Large intestine (tissue), 12 donors: ENCODE results near the gene RBBP7. TPM values are rescaled to one million over a fixed set of nuclear protein-coding genes. Genes with fewer than 3 reads are reported as not detected.

Experiments
- DNase-seq, 2 donors: peaks; one replicate each; pipeline versions ENCODE4 v3.0.0 to v3.0.0-alpha.2; 2013
- H3K27ac ChIP-seq: one replicate; pipeline ENCODE4 v1.5.1; 2013; ENCODE audit warnings: low read length
- H3K27me3 ChIP-seq: 2 replicates; pipeline ENCODE4 v1.6.1; 2013; ENCODE audit warnings: low read length; ENCODE audit not compliant: control insufficient read depth, insufficient read depth
- H3K36me3 ChIP-seq: 2 replicates; pipeline ENCODE4 v1.6.1; 2013; ENCODE audit warnings: low read length; ENCODE audit not compliant: control insufficient read depth, insufficient read depth
- H3K4me1 ChIP-seq: one replicate; pipeline ENCODE4 v1.6.1; 2013; ENCODE audit warnings: low read length; ENCODE audit not compliant: control insufficient read depth, insufficient read depth
- H3K4me3 ChIP-seq: one replicate; pipeline ENCODE4 v1.5.1; 2013; ENCODE audit warnings: low read length
- H3K9me3 ChIP-seq: one replicate; pipeline ENCODE4 v1.6.1; 2013; ENCODE audit warnings: mild to moderate bottlenecking, low read depth, low read length, moderate library complexity; ENCODE audit not compliant: control insufficient read depth
- WGBS: methylation state at CpG from one replicate; pipeline ENCODE4 v1.1.5; 2013; ENCODE audit warnings: low lambda C conversion rate; ENCODE audit not compliant: insufficient coverage; 5-methylcytosine and 5-hydroxymethylcytosine counted together
- long read RNA-seq, 11 donors: transcript quantifications; one replicate each; lab custom pipeline, GENCODE V29; 2026
- polyA plus RNA-seq: library from polyadenylated mRNA; unstranded; fragments of 120-200 nt; gene quantifications from one replicate; pipeline ENCODE4 v1.2.1, GENCODE V29; 2013

The RBBP7 gene
- polyA plus RNA-seq = 132 TPM
- long read RNA-seq, donor 1, transcript RBBP7-203 (12 exons, 2,333 nt) = major isoform, 17 of 40 reads
- long read RNA-seq, donor 1, partial matches to known transcripts = 18 of 40 reads
- long read RNA-seq, donor 1, other reads (novel, unspliced or antisense) = 0 of 40 reads
- long read RNA-seq, donor 2, transcript RBBP7-203 (12 exons, 2,333 nt) = major isoform, 23 of 87 reads
- long read RNA-seq, donor 2, partial matches to known transcripts = 59 of 87 reads
- long read RNA-seq, donor 2, other reads (novel, unspliced or antisense) = 0 of 87 reads
- long read RNA-seq, donor 3, transcript RBBP7-203 (12 exons, 2,333 nt) = major isoform, 46 of 79 reads
- long read RNA-seq, donor 3, transcript RBBP7-202 (12 exons, 2,036 nt) = minor isoform, 7 of 79 reads
- long read RNA-seq, donor 3, partial matches to known transcripts = 24 of 79 reads
- long read RNA-seq, donor 3, other reads (novel, unspliced or antisense) = 0 of 79 reads
- long read RNA-seq, donor 4, partial matches to known transcripts = 0 of 2 reads
- long read RNA-seq, donor 4, other reads (novel, unspliced or antisense) = 0 of 2 reads
- long read RNA-seq, donor 5, transcript RBBP7-203 (12 exons, 2,333 nt) = major isoform, 22 of 48 reads
- long read RNA-seq, donor 5, partial matches to known transcripts = 20 of 48 reads
- long read RNA-seq, donor 5, other reads (novel, unspliced or antisense) = 0 of 48 reads
- long read RNA-seq, donor 6, transcript RBBP7-202 (12 exons, 2,036 nt) = minor isoform, 5 of 49 reads
- long read RNA-seq, donor 6, transcript RBBP7-203 (12 exons, 2,333 nt) = major isoform, 36 of 49 reads
- long read RNA-seq, donor 6, partial matches to known transcripts = 5 of 49 reads
- long read RNA-seq, donor 6, other reads (novel, unspliced or antisense) = 0 of 49 reads
- long read RNA-seq, donor 7, transcript RBBP7-203 (12 exons, 2,333 nt) = major isoform, 7 of 14 reads
- long read RNA-seq, donor 7, partial matches to known transcripts = 5 of 14 reads
- long read RNA-seq, donor 7, other reads (novel, unspliced or antisense) = 0 of 14 reads
- long read RNA-seq, donor 8, transcript RBBP7-201 (4 exons, 858 nt) = minor isoform, 6 of 66 reads
- long read RNA-seq, donor 8, transcript RBBP7-203 (12 exons, 2,333 nt) = major isoform, 29 of 66 reads
- long read RNA-seq, donor 8, partial matches to known transcripts = 29 of 66 reads
- long read RNA-seq, donor 8, other reads (novel, unspliced or antisense) = 0 of 66 reads
- long read RNA-seq, donor 9, transcript RBBP7-203 (12 exons, 2,333 nt) = major isoform, 25 of 58 reads
- long read RNA-seq, donor 9, partial matches to known transcripts = 29 of 58 reads
- long read RNA-seq, donor 9, other reads (novel, unspliced or antisense) = 0 of 58 reads
- long read RNA-seq, donor 10, transcript RBBP7-203 (12 exons, 2,333 nt) = major isoform, 32 of 49 reads
- long read RNA-seq, donor 10, transcript RBBP7-202 (12 exons, 2,036 nt) = minor isoform, 7 of 49 reads
- long read RNA-seq, donor 10, partial matches to known transcripts = 7 of 49 reads
- long read RNA-seq, donor 10, other reads (novel, unspliced or antisense) = 0 of 49 reads
- long read RNA-seq, donor 11, transcript RBBP7-203 (12 exons, 2,333 nt) = major isoform, 21 of 37 reads
- long read RNA-seq, donor 11, transcript RBBP7-202 (12 exons, 2,036 nt) = minor isoform, 6 of 37 reads
- long read RNA-seq, donor 11, partial matches to known transcripts = 6 of 37 reads
- long read RNA-seq, donor 11, other reads (novel, unspliced or antisense) = 0 of 37 reads

DNA sequence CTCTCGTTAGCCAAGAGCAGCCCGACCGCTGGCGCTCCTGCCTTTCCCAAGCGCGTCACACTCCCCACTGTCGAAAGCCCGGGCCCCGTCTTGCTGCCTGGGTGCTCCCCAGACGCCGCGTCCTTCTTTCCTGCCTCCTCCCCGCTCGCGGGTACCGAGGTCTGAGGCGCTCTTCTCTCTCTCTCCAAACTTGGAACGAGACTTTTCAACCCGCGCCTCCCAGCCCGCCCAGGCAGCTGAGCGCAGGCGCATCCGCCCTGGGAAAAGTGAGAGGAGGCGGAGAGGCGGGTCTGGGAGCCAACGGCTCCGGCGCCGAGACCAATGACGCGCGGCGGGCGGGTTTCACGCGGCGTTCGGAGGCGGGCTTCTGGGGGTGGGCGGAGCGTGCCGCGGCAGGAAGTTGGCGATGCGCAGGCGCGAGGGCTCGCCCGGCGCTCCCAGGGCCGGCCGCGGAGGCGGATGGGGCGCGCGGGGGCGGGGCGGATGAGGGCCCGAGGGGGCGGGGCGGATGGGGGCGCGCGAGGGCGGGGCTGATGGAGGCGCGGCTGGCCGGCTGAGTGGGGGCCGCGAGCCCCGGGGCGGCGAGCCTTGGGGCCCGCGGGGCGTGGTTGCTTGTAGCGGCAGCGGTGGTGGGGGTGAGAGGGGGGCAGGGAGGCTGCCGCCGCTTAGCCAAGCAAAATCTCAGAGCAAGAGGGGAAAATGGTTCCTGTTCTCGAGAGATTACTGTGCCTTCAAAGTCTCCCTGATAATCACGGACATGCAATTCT is at the start of gene RBBP7:
Gene RBBP7 (minus strand): TSS at position 268 of the 767 bp plus-strand sequence. CDS start 309 bp downstream, outside the sequence.
- Histone ChIP-seq H3K4me3 (peak within 1 kb of the TSS; percentile 85), H3K4me1 (peaks cover 10% of the 10 kb centered on the region), H3K9me3 (no peaks in the 10 kb centered on the region), H3K27ac (peak within 1 kb of the TSS; percentile 99), H3K36me3 (peaks cover 6% of the 10 kb centered on the region), H3K27me3 (no peaks in the 10 kb centered on the region)
- peak; percentile 92 to 94 for DNase-seq
- no CpG with 5 or more reads among the region's 84 CpGs for WGBS

DNA sequence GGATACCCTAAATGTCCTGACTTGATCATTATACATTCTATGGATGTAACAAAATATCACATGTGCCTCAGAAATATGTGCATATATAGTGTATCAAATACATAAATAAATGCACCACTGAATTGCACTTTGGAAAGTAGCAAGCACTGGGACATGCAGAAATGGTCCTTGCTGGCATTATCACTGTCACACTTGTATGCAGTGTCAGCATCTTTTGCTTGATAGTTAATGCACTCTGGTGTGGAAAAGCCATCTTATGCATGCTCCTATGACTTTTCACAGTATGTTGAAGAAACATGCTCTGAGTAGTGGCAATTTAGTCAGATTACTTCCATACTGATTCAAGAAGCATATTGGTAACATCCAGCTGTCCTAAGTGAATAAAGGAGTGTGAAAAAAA is 48.8 kb upstream of the RBBP7 start:
- H3K27ac ChIP-seq = no peak overlapping the region
- H3K9me3 ChIP-seq = no peaks in the 10 kb centered on the region
- no peaks in the 10 kb centered on the region for H3K36me3 ChIP-seq
- no peak overlapping the region for H3K4me3 ChIP-seq
- no peaks in the 10 kb centered on the region for H3K4me1 ChIP-seq
- DNase-seq = no peak
- no peaks in the 10 kb centered on the region for H3K27me3 ChIP-seq

DNA sequence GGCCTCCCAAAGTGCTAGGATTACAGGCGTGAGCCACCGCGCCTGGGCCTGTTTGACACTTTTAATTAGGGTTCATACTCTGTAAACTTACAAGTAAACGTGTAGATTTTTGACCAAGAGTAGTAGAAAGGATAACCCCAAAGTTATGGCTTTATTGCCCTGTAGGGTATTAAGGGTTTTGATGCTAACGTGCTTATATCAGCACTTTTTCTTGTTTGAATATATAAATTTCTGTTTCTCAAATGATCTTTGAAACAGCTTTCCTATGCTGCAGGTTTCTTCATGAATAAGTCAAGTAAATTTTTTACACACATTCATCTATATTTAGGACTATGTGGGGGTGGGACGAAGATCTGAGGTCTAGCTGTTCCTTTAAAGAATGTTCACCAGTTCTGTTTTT is 47.0 kb upstream of the RBBP7 start:
- Histone ChIP-seq H3K4me1 (no peaks in the 10 kb centered on the region), H3K27ac (no peak overlapping the region), H3K36me3 (no peaks in the 10 kb centered on the region), H3K9me3 (no peaks in the 10 kb centered on the region), H3K27me3 (no peaks in the 10 kb centered on the region), H3K4me3 (no peak overlapping the region)
- DNase-seq = no peak
- no CpG with 5 or more reads among the region's 6 CpGs for WGBS

DNA sequence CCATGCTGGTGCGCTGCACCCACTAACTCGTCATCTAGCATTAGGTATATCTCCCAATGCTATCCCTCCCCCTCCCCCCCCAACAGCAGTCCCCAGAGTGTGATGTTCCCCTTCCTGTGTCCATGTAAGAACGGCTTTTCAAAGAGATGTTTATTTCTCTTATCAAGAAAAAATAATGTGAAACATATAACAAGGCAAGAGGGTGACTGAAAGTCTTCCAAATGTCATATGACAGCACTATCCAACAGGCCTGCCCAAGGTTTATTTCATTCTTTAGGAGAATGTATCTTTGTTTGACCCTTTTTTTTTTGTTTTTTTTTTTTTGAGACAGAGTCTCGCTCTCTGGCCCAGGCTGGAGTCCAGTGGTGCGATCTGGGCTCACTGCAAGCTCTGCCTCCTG is 46.4 kb upstream of the RBBP7 start:
- no peaks in the 10 kb centered on the region for H3K27me3 ChIP-seq
- H3K9me3 ChIP-seq = no peaks in the 10 kb centered on the region
- no peak for DNase-seq
- WGBS = no CpG with 5 or more reads among the region's 5 CpGs
- no peaks in the 10 kb centered on the region for H3K4me1 ChIP-seq
- H3K27ac ChIP-seq = no peak overlapping the region
- no peak overlapping the region for H3K4me3 ChIP-seq
- H3K36me3 ChIP-seq = no peaks in the 10 kb centered on the region

DNA sequence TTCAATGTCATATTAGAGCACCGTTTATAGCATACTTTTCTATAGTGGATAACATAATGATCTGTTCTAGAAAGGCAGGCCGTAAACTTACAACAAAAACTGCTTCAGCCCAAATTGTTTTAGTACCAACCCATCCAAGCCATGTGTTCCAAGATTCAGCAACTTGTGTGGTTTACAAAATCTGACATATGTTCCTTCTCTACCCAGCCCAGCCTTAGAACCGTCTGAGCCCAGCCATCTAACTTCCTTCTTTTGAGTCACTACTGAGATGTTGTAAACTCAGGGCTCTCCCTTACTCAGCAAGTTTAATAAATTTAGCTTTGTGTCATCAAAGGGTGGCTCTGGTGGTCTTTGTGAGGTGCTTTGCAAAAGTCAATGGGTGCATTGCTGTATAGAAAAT is 43.9 kb upstream of the RBBP7 start:
- no peaks in the 10 kb centered on the region for H3K36me3 ChIP-seq
- no peaks in the 10 kb centered on the region for H3K9me3 ChIP-seq
- 67% methylated on average over 1 of the region's 3 CpGs for WGBS
- H3K4me1 ChIP-seq = no peaks in the 10 kb centered on the region
- H3K27me3 ChIP-seq = no peaks in the 10 kb centered on the region
- DNase-seq = no peak
- no peak overlapping the region for H3K27ac ChIP-seq
- no peak overlapping the region for H3K4me3 ChIP-seq

DNA sequence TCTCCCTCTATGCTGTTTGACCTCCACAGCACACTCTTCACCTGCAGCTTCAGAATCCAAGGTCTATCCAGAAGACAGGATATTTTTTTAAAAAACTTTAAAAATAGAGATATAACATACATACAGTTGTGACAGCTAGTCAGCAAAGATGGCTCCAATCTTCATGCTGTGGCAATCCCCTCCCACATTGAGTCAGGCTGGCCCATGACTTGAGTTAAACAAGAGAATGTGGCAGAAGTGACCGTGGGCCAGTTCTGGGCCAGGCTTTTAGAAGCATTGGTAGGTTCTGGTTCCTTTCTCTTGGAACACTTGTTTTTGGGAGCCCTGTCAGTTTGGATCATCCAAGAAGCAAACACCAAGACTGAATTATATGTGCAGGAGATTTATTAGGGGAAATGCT is 40.2 kb upstream of the RBBP7 start:
- Histone ChIP-seq H3K9me3 (no peaks in the 10 kb centered on the region), H3K4me1 (no peaks in the 10 kb centered on the region), H3K27me3 (no peaks in the 10 kb centered on the region), H3K4me3 (no peak overlapping the region), H3K36me3 (no peaks in the 10 kb centered on the region), H3K27ac (no peak overlapping the region)
- WGBS = no CpG with 5 or more reads among the region's 1 CpG
- no peak for DNase-seq

DNA sequence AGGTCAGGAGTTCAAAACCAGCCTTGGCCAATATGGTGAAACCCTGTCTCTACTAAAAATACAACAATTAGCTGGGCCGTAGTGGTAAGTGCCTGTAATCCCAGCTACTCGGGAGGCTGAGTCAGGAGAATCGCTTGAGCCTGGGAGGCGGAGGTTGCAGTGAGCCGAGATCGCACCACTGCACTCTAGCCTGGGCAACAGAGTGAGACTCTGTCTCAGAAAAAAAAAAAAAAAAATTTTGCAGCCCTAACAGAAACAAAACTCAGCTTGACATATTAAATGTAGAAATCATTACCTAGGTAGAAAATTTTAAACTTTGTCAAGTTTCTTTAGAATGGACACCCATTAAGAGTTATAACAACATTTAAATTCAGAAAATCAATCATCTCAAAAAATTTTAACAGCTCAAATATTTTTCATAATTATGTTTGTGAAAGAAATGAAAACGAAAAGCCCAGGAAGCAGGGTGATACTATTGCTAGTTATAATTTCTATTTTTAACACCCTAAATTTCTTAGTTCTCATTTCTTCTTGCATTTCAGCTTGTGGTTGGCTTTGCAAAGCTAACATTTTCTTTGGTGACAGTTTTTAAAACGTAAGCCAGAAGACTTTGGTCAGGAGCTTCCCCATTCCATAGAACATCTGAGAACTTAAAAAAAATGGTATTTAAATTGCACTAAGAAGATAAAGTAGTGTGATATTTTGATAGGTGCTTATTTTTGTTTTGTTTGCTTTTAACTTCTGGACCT is 33.3 kb upstream of the RBBP7 start:
- H3K27ac ChIP-seq = no peak overlapping the region
- no peak overlapping the region for H3K4me3 ChIP-seq
- DNase-seq = no peak
- H3K36me3 ChIP-seq = no peaks in the 10 kb centered on the region
- no peaks in the 10 kb centered on the region for H3K27me3 ChIP-seq
- no peaks in the 10 kb centered on the region for H3K9me3 ChIP-seq
- H3K4me1 ChIP-seq = no peaks in the 10 kb centered on the region
- 100% methylated on average over 1 of the region's 8 CpGs for WGBS

DNA sequence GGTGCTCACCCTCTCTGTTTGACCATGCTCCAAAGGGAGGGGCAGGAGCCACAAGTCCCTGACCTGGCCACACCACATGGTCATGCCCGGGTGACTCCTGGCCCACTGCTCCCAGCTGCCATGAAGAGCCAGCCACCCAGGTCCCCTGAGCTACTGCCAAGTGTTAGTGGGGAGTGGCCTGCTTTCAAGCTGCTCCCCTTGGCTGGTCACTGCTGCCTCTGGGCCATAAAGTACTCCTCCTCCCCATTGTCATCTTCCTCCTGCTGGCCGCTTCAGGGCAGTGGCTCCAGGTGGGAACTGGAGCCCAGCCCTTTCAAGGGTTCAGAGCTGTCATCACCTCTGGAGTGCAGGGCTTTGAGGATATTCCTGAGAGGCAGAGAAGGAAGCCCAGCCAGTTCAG is 27.3 kb upstream of the RBBP7 start:
- DNase-seq = no peak
- Histone ChIP-seq H3K36me3 (no peaks in the 10 kb centered on the region), H3K4me3 (no peak overlapping the region), H3K27ac (no peak overlapping the region), H3K27me3 (no peaks in the 10 kb centered on the region), H3K4me1 (no peaks in the 10 kb centered on the region), H3K9me3 (no peaks in the 10 kb centered on the region)
- no CpG with 5 or more reads among the region's 2 CpGs for WGBS
